Activated CD4-positive, alpha-beta T cell treated with anti-CD3 and anti-CD28 coated beads, Interleukin-2, Interleukin-6, amounts not matched to agents 100 ng/mL and 50 ng/mL, durations not matched to agents 16 hours and 8 hours (primary cell): Measurements from ENCODE around the gene CEP192.

Source experiments
- DNase-seq: peaks from one replicate; pipeline ENCODE4 v3.0.0-alpha.2; 2020

CEP192 gene

DNA sequence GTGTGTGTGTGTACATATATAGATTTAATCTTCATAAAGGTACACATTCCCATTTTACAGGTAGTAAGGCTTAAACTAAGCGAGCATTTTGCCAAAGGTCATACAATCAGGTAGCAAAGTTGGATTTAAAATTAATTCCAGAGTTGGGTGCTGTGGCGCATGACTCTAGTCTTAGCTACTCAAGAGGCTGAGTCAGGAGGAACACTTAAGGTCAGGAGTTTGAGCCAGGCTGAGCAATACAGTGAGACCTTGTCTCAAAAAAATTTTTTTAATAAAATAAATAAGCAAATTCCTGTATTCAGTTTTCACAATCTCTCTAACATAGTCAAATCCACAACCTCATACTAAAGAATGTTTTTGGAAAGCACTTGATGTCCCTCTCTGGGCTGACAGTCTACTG is 115.9 kb downstream of the CEP192 start:
- no peak for DNase-seq

DNA sequence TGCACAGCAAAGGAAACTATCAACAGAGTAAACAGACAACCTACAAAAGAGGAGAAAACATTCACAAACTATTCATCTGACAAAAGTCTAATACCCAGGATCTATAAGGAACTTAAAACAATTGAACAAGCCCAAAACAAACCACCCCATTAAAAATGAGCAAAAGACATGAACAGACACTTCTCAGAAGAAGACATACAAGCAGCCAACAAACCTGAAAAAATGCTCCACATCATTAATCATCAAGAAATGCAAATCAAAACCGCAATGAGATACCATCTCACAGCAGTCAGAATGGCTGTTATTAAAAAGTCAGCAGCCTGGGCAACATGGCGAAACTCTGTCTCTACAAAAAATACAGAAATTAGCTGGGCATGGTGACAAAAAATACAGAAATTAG is 117.2 kb downstream of the CEP192 start:
- DNase-seq = no peak

DNA sequence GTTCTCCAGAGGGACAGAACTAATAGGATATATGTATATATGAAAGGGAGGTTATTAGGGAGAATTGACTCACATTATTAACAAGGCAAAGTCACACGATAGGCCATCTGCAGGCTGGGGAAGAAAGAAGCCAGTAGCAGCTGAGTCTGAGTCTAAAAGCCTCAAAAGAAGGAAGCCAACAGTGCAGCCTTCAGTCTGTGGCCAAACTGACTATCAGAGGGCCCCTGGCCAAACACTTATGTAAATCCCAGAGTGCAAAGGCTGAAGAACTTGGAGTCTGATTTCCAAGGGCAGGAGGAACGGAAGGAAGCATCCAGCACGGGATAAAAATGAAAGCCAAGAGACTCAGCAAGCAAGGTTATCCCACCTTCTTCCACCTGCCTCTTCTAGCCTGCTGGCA is 119.4 kb downstream of the CEP192 start:
- no peak for DNase-seq

DNA sequence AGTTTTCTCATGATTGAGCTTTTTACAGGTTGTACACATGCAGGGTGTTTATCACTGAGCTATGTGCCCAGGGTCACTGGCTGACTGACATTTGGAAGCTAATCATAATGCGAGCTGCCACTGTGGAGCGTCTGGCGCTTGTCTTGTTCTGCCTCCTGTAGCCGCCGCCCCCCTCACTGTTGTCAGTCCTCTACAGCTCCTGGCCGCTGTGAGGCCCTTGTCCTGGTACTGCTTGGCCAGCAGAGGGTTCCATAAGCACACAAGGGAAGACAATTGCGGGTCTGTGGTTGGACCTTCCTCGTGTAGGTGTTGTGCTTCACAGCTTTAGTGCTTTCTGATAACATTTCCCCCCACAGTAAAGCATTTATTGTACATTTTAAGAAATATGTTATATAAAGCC is 121.8 kb downstream of the CEP192 start:
- no peak for DNase-seq

DNA sequence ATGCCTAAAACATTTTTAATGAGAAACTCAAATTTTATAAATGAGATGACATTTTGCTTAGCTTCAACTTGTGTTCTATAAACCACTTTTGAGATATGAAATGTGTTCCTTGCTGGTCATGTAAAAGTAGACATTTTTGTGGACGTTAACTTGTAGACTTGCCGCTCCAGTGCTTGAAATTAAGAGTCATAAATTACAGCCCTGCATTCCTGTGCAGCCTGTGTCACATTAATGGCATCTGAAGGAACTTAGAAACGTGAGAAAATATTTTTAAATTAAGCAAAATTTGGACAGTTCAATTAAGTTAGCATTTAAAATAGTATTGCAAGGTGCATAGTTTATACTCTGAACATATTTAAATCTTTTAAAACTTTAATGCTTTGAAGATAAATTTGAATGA is 129.1 kb downstream of the CEP192 start:
- no peak for DNase-seq

DNA sequence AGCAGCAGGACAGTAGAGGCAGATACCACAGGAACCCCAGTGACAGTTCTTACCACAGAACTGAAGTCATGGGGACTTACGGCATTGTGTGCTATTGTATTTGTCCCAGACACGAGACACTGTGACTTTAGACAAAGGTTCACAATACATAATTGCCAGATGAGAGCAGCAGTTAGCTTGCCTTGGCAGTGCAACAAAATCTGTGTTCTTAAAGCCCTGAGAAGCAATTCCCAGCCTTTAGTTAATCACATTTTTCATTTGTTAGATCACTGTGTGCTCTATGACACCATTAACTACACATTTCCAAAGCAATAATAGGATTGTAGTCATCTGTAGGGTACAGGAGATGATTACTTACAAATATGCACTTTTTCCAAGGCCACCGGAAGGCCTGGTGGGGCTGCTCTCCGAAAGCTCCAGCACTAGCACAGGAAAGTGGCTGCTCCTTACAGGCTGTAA is 129.8 kb downstream of the CEP192 start:
- no peak for DNase-seq

DNA sequence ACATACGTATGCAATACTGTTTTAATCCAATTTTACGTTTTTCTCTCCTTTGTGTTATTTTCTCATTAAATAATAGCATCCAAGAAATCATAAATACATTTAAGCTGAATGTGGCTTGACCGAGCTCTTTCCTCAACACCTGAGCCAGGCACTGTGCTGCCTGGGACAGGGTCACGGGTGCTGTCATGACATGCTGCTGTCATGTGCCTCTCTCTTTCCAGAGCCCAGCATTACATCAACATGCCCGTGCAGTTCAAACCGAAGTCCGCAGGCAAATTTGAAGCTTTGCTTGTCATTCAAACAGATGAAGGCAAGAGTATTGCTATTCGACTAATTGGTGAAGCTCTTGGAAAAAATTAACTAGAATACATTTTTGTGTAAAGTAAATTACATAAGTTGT is 133.2 kb downstream of the CEP192 start:
- no peak for DNase-seq

DNA sequence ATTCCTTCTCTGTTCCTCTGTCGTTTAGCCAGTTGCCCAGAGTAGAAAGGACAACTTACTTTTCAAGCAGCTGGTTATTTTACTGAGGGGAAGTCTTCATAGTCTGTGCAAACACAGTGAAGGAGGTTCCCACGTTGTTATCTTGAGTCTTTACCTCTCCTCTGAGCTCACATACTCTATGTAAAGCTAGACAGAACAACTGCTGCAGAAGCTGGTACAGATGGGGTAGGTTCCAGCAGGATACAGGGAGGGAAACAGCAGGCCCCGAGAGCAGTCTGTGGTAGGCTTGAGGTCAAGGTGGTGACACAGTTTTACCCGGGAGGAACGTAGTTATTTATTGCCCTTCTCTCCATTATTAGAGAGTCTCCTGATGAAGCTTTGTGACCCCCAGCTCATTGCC is 134.0 kb downstream of the CEP192 start:
- DNase-seq = no peak

DNA sequence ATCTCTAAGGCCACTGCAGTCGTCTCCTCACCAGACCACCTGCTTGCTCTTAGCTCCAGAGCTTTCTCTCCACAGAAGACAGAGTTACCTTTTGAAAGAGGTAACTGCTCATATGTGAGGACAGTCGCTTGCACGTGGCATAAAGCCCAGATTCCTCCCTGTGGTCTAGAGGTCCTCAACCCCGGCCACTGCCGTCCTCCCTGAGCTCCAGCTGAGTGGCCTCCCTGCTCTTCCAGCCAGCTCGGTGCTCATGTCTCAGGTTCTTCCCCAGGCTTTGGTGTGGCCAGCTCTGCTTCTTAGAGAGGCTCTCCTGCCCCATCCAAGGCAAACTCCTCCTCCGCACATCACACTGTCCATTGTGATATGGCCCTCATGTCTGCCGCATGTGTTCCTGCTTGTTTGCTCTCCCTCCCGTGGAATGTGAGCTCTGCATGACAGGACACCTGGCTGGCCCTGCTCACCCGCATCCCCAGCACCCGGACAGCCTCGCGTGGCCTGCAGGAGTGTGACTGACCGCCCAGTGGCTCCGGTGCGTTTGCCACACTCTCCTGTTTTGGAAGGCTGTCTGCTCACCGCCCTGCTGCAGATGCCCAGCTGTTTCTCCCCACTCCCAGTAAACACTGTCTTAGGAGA is 135.9 kb downstream of the CEP192 start:
- no peak for DNase-seq

DNA sequence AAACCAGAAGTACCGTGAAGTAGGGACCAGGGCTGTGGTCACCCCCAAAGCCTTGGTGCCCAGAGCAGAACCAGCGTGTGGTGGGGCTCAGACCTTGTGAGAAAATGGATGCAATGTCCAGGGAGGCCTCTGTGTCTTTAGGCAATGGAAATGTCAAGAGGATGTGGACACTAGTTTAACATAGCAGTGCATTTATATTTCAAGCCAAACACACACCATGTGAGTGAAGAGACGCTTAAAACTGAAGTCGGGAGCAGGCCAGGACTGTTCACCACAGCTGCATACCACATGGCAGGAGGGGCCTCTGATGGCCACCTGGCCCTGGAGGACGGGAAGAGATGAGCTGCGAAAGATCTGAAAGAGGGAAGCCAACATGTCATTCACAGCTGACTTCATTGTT is 140.1 kb downstream of the CEP192 start:
- DNase-seq = no peak

DNA sequence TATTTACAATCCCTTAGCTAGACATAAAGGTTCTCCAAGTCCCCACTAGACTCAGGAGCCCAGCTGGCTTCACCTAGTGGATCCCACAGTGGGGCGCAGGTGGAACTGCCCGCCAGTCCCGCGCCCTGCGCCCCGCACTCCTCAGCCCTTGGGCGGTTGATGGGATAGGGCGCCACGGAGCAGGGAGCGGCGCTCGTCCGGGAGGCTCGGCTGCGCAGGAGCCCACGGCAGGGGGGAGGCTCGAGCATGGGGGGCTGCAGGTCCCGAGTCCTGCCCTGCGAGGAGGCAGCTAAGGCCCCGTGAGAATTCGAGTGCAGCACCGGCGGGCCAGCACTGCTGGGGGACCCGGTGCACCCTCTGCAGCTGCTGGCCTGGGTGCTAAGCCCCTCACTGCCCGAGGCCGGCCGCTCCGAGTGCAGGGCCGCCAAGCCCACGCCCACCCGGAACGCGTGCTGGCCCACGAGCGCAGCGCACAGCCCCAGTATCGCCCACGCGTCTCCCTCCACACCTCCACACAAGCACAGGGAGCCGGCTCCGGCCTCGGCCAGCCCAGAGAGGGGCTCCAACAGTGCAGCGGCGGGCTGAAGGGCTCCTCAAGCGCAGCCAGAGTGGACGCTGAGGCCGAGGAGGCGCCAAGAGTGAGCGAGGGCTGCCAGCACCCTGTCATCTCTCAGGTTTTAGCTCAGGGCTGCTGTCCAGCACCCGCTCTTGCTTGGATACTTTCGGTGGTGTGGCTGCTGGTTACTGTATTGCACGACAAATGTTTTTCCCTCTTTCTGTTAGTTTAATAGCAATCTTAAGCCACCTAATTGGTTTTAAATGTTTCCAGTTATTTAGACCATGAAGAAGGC is 143.6 kb downstream of the CEP192 start:
- no peak for DNase-seq

DNA sequence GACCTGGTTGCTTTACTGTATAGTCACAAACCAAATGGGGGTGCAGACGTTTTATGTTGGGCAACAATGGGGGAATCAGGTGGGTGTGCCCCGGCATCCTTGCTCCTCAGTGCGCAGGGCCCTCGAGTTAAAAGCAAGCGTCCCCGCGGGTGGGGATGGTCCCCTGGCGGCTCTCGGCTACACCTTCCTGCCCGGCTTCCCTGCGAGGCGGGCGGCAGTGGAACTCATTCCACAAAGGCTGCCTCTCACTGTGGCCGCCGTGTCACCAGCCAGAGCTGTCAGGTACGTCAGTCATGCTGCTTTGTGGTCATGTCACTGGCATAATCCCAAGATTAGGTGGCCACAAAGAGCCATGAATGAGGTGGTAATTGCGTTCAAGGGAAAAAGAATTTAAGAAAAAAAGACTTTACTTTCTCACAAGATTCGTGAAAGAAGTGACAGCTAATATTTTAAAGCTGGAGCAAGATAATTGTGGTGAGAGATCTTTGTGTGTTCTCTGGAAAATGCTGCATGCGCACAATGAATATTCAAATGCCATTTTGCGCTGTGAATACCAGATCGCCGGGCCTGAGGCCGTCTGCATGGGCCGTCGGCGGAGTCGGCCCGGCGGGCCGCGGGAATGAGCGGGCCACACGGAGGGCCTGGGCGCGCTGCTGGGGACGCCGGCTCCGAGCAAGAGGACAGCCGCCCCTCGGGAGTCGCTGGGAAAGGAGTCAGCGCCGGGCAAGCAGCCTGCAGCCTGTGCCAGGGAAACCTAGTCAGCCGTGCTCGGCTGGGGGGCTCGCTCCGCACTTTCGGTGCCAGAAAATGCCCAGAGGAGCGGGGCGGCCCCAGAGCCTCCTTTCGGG is 145.1 kb downstream of the CEP192 start:
- peak; percentile 48 for DNase-seq

DNA sequence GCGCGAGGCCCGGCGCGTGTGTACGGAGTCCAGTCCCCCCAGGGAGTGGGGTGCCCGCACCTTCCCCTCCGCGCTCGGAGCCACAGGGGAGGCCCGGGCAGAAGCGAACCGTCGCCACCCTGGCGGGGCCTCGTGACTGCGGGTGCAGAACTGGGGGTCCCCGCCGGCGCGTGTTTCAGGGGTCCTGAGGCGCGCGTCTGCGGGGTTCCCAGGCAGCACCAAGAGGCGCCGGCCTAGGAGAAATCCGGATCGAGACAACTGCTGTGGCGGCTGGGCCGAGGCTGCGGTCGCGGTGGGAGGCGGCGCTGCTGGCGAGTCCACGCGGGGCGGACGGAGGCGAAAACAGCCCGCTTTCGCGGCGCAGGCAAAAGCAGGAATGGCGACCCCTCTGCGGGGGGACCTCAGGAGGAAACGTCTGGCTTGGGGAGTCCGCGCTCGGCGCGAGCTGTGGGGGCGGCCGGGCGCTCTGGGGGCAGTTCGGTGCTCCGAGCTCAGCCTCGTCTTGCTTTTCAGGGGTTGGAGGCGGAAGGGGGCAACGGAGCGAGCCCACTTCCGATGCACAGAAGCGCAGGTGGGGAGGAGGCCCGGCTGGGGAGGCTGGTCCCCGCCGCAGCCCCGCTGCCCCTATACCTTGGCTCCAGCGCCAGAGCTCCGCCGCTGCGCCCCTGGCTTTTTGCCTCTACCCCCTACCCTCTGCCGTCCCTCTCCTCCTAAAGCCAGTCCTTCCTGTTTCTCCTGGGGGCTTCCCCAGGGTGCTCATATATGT is 145.9 kb downstream of the CEP192 start:
- peak; percentile 39 for DNase-seq

DNA sequence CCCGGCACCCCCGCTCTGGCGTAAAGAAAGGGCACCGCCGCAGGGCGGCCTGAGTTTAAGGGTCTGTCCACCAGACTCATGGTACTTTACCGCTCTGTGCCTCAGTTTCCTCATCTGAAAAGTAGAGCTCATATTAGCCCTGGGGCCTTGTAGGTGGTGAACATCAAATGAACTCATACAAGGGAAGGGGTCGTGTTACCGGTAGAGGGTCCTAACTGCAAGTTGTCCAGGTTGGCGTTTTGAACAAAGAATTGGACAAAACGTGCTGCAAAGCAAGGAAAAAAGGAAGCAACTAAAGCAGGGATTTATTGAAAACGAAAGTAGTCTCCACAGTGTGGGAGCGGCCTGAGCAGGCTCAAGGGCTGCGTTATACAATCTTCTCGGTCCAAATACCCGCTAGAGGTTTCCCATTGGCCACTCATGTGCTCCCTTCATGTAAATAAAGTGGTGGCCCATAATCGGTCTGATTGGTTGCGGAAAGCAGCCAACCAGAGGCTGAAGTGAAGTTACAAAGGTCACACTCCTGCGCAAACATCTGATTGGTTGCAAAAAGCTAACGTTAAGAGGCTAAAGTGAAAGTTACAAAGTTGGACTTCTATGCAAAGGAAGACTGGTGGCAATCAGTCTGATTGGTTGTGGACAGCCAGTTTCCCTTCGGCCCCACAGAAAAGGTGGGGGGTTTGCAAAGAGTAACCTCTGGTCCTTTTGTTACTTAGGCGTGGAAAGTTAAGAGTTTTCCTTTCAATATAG is 146.7 kb downstream of the CEP192 start:
- DNase-seq = peak; percentile 85

DNA sequence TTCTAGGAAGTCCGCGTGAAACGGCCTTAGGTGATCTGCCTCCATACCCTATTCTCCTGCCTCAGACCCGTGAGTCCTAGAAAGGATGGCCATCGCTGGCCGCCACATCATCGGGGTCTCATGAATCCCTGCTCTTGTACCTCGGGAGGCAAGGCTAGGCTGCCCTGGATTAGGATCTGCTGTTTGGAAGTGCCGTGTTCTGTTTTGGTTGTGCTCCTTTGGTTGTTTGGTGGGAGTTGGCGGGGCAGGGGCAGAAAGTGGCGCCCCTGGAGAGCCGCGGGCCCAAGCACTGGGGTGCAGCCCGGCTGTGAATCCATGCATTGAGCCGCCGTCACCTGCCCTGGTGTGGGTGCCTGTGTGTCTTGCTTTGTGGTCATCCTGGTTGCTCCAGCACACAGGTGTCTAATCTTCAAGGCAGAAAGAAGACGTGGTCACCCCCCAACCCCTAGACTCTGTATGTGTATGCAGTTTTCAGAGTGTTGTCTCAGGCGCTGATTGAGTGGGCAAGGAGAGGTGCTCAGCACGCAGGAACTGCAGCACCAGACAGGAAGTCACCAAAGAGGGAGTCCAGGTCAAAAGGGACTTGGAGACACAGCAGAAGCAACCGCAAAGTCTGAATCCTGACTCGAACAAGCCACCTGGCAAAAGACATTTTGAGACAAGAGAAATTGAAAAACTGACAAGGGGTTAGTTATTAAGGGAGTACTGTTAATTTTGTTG is 147.4 kb downstream of the CEP192 start:
- DNase-seq = no peak

DNA sequence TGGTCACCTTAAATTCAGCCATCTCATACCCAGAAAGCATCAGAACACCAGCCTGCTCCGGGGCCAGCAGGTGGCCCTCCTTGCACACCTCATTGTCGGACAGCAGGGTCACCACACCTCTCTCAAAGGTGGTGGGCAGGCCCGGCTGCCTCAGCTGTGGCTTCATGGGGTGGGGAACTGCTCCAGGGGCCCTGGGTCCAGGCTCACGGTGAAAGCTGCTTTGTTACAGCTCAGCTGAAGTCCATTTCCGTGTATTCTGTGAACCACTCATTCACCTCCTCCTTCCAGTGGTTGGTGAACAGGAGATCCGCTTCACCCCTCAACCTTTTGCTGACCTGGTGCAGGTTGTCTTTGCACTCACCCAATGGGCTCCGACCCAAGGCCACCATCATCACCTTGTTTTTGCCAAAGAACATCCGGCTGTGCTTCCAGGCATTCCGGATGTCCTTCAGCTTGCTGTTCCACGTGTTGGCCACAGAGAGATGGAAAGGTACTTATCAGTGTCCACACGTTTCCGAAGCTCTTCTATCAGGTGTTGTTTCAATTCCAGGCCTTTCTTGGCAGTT is 148.8 kb downstream of the CEP192 start:
- no peak for DNase-seq

DNA sequence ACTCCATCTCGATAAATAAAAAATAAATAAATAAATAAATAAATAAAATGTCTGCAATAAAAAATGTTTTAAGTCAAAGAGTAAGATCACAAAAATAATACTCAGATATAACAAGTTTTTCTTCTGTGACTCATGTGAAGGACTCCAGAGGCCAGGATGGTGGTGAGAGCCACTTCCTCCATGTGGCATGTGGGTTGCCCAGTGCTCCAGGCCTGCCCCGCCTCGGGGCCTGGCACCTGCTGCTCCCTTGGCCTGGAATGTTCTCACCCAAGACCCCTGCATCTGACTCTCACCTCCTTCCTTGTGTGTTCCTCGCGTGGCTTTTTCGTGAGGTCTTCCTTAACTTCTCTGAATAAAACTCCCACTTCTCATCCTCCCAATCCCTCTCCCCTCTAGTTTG is 150.0 kb downstream of the CEP192 start:
- no peak for DNase-seq

DNA sequence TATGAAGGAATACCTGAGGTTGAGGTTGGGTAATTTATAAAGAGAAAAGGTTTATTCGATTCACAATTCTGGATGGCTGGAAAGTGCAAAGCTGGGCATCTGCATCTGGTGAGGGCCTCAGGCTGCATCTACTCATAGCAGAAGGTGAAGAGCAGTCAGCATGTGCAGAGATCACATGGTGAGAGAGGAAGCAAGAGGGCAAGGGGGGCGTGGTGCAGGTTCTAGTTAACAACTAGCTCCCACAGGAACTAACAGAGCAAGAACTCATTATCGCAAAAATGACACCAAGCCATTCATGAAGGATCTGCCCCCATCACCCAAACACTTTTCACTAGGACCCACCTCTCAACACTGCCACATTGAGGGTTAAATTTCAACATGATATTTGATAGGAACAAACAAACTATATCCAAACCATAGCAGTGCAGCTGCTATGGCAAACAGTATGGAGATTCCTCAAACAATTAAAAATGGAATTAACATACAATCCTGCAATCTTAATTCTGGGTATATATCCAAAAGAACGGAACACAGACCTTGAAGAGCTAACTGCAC is 154.6 kb downstream of the CEP192 start:
- DNase-seq = no peak

DNA sequence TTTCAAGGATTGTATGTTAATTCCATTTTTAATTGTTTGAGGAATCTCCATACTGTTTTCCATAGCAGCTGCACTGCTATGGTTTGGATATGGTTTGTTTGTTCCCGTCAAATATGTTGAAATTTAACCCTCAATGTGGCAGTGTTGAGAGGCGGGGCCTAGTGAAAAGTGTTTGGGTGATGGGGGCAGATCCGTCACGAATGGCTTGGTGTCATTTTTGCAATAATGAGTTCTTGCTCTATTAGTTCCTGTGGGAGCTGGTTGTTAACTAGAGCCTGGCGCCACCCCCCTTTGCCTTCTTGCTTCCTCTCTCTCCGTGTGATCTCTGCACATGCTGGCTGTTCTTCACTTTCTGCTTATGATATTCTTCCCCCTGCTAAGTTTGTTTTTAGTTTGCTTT is 156.0 kb downstream of the CEP192 start:
- DNase-seq = no peak

DNA sequence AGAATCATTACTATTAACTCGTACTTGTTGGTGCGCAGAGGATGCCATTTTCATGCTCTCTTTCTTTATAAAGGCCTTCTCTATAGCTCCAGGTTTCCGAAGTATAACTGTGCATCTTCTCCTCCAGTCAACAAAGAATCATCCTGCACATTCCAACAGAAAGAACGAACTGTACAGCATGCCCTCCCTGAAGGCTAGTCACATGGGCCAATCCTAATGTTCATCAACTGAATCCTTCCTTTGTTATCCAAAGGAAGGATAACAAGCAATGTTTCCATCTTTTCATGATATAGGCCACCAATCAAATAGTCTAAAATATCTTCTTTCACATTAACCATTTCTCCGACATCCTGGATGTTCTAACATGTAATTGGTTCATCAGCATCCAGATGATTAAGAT is 160.5 kb downstream of the CEP192 start:
- DNase-seq = no peak

DNA sequence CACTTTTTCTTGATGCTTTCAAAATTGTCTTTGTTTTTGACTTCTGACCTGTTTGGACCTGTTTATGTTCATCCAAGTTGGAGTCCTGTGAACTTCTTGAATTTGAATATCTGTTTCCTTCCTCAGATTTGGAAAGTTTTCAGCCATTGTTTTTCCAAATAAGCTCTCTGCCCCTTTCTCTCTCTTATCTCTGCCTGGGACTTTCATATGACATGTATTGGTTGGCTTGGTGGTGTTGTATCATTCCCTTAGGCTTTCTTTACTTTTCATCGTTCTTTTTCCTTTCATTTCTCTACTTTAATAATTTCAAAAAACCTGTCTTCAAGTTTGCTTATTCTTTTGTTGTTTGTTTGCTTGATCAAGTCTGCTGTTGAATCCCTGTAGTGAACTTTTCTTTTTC is 167.3 kb downstream of the CEP192 start:
- no peak for DNase-seq
